ENCODE results near the gene PLCB2.

PLCB2 gene

GRCh38 chr15:40280260-40281056 lies 27.3 kb downstream of the PLCB2 start:
- H3K36me3 ChIP-seq, result peaks cover 2% of the 10 kb centered on the region; the same call in 1 of the 2 replicates
- no peaks in the 10 kb centered on the region for H3K9me3 ChIP-seq (ENCODE audit: severe bottlenecking)
- DNase-seq, result no peak
- no peaks in the 10 kb centered on the region for H3K27me3 ChIP-seq (ENCODE audit: insufficient read depth, low read depth, severe bottlenecking)
- H3K4me3 ChIP-seq (ENCODE audit: low read depth, low read length), result peak overlapping the region; percentile 22
- H3K27ac ChIP-seq, result peak overlapping the region; percentile 77
- TF ChIP-seq, protein P1, sequence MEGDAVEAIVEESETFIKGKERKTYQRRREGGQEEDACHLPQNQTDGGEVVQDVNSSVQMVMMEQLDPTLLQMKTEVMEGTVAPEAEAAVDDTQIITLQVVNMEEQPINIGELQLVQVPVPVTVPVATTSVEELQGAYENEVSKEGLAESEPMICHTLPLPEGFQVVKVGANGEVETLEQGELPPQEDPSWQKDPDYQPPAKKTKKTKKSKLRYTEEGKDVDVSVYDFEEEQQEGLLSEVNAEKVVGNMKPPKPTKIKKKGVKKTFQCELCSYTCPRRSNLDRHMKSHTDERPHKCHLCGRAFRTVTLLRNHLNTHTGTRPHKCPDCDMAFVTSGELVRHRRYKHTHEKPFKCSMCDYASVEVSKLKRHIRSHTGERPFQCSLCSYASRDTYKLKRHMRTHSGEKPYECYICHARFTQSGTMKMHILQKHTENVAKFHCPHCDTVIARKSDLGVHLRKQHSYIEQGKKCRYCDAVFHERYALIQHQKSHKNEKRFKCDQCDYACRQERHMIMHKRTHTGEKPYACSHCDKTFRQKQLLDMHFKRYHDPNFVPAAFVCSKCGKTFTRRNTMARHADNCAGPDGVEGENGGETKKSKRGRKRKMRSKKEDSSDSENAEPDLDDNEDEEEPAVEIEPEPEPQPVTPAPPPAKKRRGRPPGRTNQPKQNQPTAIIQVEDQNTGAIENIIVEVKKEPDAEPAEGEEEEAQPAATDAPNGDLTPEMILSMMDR (IDR thresholded peaks at IDR 0.05; ENCODE audit: low read depth, low read length), result no peak

DNA sequence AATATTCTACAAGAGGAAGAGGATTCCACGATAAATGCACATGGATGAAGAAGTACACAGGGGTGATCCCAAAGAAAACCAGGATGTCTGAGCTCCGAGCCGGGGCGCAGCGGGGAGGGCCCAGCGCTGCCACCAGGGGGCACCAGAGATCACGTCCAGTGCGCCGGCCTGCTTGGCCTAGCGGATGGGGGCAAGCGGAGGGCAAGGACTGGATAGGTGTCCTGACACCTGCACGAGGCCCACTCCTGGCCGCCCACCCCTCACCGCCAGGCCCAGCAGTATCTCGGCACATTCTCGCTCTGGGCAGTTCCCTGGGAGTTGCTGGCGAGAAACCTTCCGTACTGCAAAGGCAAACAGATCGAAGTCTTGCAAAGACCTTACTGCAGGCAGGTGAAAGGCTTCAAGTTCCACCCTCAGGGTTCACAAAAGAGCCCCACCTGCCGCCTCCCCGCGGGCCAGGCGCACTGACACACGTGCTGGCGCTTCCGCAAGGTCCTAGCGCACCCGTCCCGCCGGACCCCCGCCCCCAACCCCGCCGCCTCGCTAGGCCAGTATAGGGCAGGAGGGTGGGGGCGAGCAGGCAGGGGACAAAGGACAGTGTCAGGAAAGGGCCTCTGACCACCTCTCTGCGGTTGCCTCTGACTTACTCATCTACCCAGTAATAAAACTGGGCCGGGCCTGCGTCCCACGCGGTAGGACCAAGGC lies 28.1 kb downstream of the PLCB2 start:
- H3K27me3 ChIP-seq (ENCODE audit: insufficient read depth, low read depth, severe bottlenecking), result no peaks in the 10 kb centered on the region

DNA sequence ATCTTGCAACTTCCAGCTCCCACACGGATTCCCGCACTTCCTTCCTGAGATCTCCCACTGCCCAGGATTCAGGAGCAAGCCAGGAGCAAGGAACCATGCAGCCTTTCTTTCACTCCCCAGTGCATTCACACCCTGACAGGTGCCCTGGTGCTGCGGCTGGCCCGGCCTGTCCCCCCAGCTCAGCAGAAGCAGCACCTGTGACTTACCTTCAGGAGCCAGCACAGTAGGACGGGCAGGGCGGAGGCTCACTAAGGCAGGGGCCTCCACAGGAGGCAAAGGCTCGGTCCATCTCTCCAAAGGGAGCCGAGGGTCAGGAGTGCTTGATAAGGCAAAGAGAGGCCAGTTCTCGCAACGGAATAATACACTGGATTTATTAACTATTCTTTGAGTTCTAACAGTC lies 29.7 kb downstream of the PLCB2 start:
- no peak overlapping the region for H3K4me3 ChIP-seq (ENCODE audit: low read depth, low read length)
- TF ChIP-seq, protein P1 (IDR thresholded peaks at IDR 0.05; ENCODE audit: low read depth, low read length), result no peak
- H3K27ac ChIP-seq, result no peak overlapping the region
- H3K27me3 ChIP-seq (ENCODE audit: insufficient read depth, low read depth, severe bottlenecking), result no peaks in the 10 kb centered on the region
- no peak for DNase-seq
- no peaks in the 10 kb centered on the region for H3K9me3 ChIP-seq (ENCODE audit: severe bottlenecking)
- peaks cover 2% of the 10 kb centered on the region; the same call in 1 of the 2 replicates for H3K36me3 ChIP-seq

More for the DNA sequence above, 28.1 kb downstream of the PLCB2 start:
- no peaks in the 10 kb centered on the region for H3K9me3 ChIP-seq (ENCODE audit: severe bottlenecking)
- TF ChIP-seq, protein P1 (IDR thresholded peaks at IDR 0.05; ENCODE audit: low read depth, low read length), result peak; percentile 94
- H3K27ac ChIP-seq, result peak overlapping the region; percentile 77
- H3K36me3 ChIP-seq, result peaks cover 2% of the 10 kb centered on the region; the same call in 1 of the 2 replicates
- H3K4me3 ChIP-seq (ENCODE audit: low read depth, low read length), result peak overlapping the region; percentile 22; the same call in 1 of the 2 replicates
- DNase-seq, result peak; percentile 78

- Histone ChIP-seq H3K27ac (no peak overlapping the region), H3K4me3 (ENCODE audit: low read depth, low read length) (no peak overlapping the region), H3K9me3 (ENCODE audit: severe bottlenecking) (no peaks in the 10 kb centered on the region), H3K27me3 (ENCODE audit: insufficient read depth, low read depth, severe bottlenecking) (no peaks in the 10 kb centered on the region), H3K36me3 (peaks cover 2% of the 10 kb centered on the region; the same call in 1 of the 2 replicates)
- TF ChIP-seq, protein P1 (IDR thresholded peaks at IDR 0.05; ENCODE audit: low read depth, low read length), result no peak
- no peak for DNase-seq
These were observed 30.3 kb downstream of the PLCB2 start for GRCh38 chr15:40277471-40277870.

GRCh38 chr15:40276927-40277326 lies 30.8 kb downstream of the PLCB2 start:
- DNase-seq, result no peak
- peaks cover 2% of the 10 kb centered on the region; the same call in 1 of the 2 replicates for H3K36me3 ChIP-seq
- peak overlapping the region; percentile 39; the same call in 1 of the 2 replicates for H3K27ac ChIP-seq
- TF ChIP-seq, protein P1 (IDR thresholded peaks at IDR 0.05; ENCODE audit: low read depth, low read length), result no peak
- no peaks in the 10 kb centered on the region for H3K27me3 ChIP-seq (ENCODE audit: insufficient read depth, low read depth, severe bottlenecking)
- H3K4me3 ChIP-seq (ENCODE audit: low read depth, low read length), result no peak overlapping the region
- H3K9me3 ChIP-seq (ENCODE audit: severe bottlenecking), result no peaks in the 10 kb centered on the region
